OCI-LY7 (cell line): Measurements from ENCODE around the gene ZNF605. TPM values are rescaled to one million over a fixed set of nuclear protein-coding genes. Genes with fewer than 3 reads are reported as not detected.

ENCODE experiments used
- BruUV-seq: library from RNA; stranded (reverse); fragments of 400-500 nt; replicated peaks from 2 replicates; lab custom pipeline; 2021; lab: Mats Ljungman, UMichigan
- CTCF ChIA-PET: fragments of 300-600 bp; sonication (Branson Sonifier 250); formaldehyde crosslinking; loops from one replicate; lab custom pipeline; 2022; ENCODE audit warnings: antibody characterized with exemption; ENCODE audit not compliant: unreplicated experiment; lab: Charles Lee
- POLR2A ChIA-PET: fragments of 300-600 bp; sonication (Branson Sonifier 250); formaldehyde crosslinking; loops from one replicate; lab custom pipeline; 2022; ENCODE audit warnings: antibody characterized with exemption; lab: Charles Lee
- DNase-seq: peaks from one replicate; pipeline ENCODE4 v3.0.0-alpha.2; 2015; ENCODE audit warnings: low spot score
- H2AFZ ChIP-seq: fragments of 200-600 bp; sonication (generic), shearing (Covaris generic); 2 replicates; pipeline ENCODE4 v1.6.1; 2014; ENCODE audit warnings: mild to moderate bottlenecking, antibody characterized with exemption, low read length, moderate library complexity
- H3K27ac ChIP-seq: fragments of 200-600 bp; sonication (generic); 2 replicates; pipeline ENCODE4 v1.5.1; 2014; ENCODE audit warnings: mixed run types, low read depth, mild to moderate bottlenecking, moderate library complexity, low read length, inconsistent platforms; ENCODE audit not compliant: poor library complexity, severe bottlenecking
- H3K36me3 ChIP-seq: fragments of 200-600 bp; sonication (generic); 2 replicates; pipeline ENCODE4 v1.6.1; 2014; ENCODE audit warnings: mild to moderate bottlenecking, antibody characterized with exemption, low read length, moderate library complexity, mixed read lengths; ENCODE audit not compliant: insufficient read depth
- H3K4me1 ChIP-seq: fragments of 200-600 bp; sonication (generic); 2 replicates; pipeline ENCODE4 v1.5.1; 2014; ENCODE audit warnings: mild to moderate bottlenecking, low read length; ENCODE audit not compliant: insufficient read depth, poor library complexity, severe bottlenecking
- H3K4me2 ChIP-seq: fragments of 200-600 bp; sonication (generic); 2 replicates; pipeline ENCODE4 v1.6.1; 2014; ENCODE audit warnings: mild to moderate bottlenecking, low read length
- H3K4me3 ChIP-seq: fragments of 200-600 bp; sonication (generic); 2 replicates; pipeline ENCODE4 v1.5.1; 2014; ENCODE audit warnings: mild to moderate bottlenecking, low read depth, low read length; ENCODE audit not compliant: poor library complexity, severe bottlenecking
- H3K79me2 ChIP-seq: fragments of 200-600 bp; sonication (generic); 2 replicates; pipeline ENCODE4 v1.6.1; 2016; ENCODE audit warnings: low read depth, mild to moderate bottlenecking, low read length, moderate library complexity, mixed read lengths; ENCODE audit not compliant: insufficient read depth
- H3K9me2 ChIP-seq: fragments of 200-600 bp; sonication (generic); 2 replicates; pipeline ENCODE4 v1.6.1; 2016; ENCODE audit warnings: mild to moderate bottlenecking, low read length, mixed read lengths; ENCODE audit not compliant: insufficient read depth
- H3K9me3 ChIP-seq: fragments of 200-600 bp; sonication (generic); 2 replicates; pipeline ENCODE4 v1.6.1; 2014; ENCODE audit warnings: mild to moderate bottlenecking, mixed run types, low read length, mixed read lengths
- H4K20me1 ChIP-seq: fragments of 200-600 bp; sonication (generic); 2 replicates; pipeline ENCODE4 v1.6.1; 2014; ENCODE audit warnings: mild to moderate bottlenecking, antibody characterized with exemption, low read length, moderate library complexity, mixed read lengths; ENCODE audit not compliant: insufficient read depth
- CTCF ChIP-seq: fragments of 200-600 bp; sonication (generic); conservative IDR thresholded peaks from 2 replicates; pipeline ENCODE4 v1.5.1; 2014; ENCODE audit warnings: mild to moderate bottlenecking, antibody characterized with exemption, low read length, moderate library complexity, mixed read lengths
- EZH2phosphoT487 ChIP-seq: fragments of 200-600 bp; sonication (generic); IDR thresholded peaks from 2 replicates; pipeline ENCODE4 v1.6.1; 2018; ENCODE audit warnings: low read depth, borderline replicate concordance, mild to moderate bottlenecking, mixed run types, antibody characterized with exemption, low read length, moderate library complexity, mixed read lengths
- intact Hi-C: fragments of 100-400 bp; cut with micrococcal nuclease; formaldehyde crosslinking; loops from one replicate; pipeline ENCODE4 v1.10.0; 2022; ENCODE audit not compliant: unreplicated experiment
- total RNA-seq, 2 experiments: library from RNA; depleted of rRNA in 1 of 2; stranded (reverse); fragments of >200 nt in 1 of 2; shearing (Covaris generic) in 1 of 2; gene quantifications; 2 replicates each; pipeline ENCODE4 v1.2.3, GENCODE V29; 2014 to 2022

Gene ZNF605
- total RNA-seq, 2 experiments from 2014 or later = 6.6 to 13.9 TPM

GRCh38 chr12:132955094-132956010 is 754 bp downstream of the ZNF605 start:
- intact Hi-C loops = loop anchor here (1.0 kb wide), 2 partner anchors 31 to 125 kb away; partner anchors contain the start of genes ZNF140 and ZNF26
- ChIA-PET POLR2A (no interaction called here), CTCF (no interaction called here)
- Histone ChIP-seq H3K4me1 (peaks cover 5% of the 10 kb centered on the region), H2AFZ (no peak overlapping the region; the same call in 1 of the 2 replicates), H3K36me3 (no peaks in the 10 kb centered on the region), H4K20me1 (no peaks in the 10 kb centered on the region), H3K27ac (no peak overlapping the region), H3K9me3 (peaks cover 19% of the 10 kb centered on the region; the same call in 1 of the 2 replicates), H3K79me2 (no peaks in the 10 kb centered on the region), H3K4me2 (peak overlapping the region; percentile 99), H3K9me2 (no peaks in the 10 kb centered on the region), H3K4me3 (peak overlapping the region; percentile 95)
- BruUV-seq = no TSS peak
- peak; percentile 5 for DNase-seq
- TF ChIP-seq CTCF = no peak
- no peak for TF ChIP-seq EZH2phosphoT487

GRCh38 chr12:132954471-132955048 is 1.5 kb downstream of the ZNF605 start:
- no peak overlapping the region for H2AFZ ChIP-seq
- H3K4me3 ChIP-seq = no peak overlapping the region
- H3K4me2 ChIP-seq = no peak overlapping the region
- POLR2A ChIA-PET = no interaction called here
- no peaks in the 10 kb centered on the region for H3K36me3 ChIP-seq
- no peak overlapping the region for H3K27ac ChIP-seq
- intact Hi-C loops = no loop called here
- H3K9me2 ChIP-seq = no peaks in the 10 kb centered on the region
- H3K4me1 ChIP-seq = peaks cover 5% of the 10 kb centered on the region
- no peaks in the 10 kb centered on the region for H4K20me1 ChIP-seq
- no peaks in the 10 kb centered on the region for H3K79me2 ChIP-seq
- no peak for TF ChIP-seq CTCF
- TF ChIP-seq EZH2phosphoT487 = no peak
- DNase-seq = no peak
- CTCF ChIA-PET = no interaction called here
- H3K9me3 ChIP-seq = peaks cover 24% of the 10 kb centered on the region; the same call in 1 of the 2 replicates
- BruUV-seq = no TSS peak
